HG02588 (cell line): ENCODE data around the gene TSHR.
"Not testable (repeated sequence)": the region's sequence is repeated elsewhere in the genome, so short reads cannot be mapped to it uniquely, and the experiment has no call there.

Experiments used
- ATAC-seq: cut with Tn5 transposase; IDR thresholded peaks from one replicate; pipeline ENCODE4 v1.9.1; 2021; ENCODE audit warnings: mild to moderate bottlenecking, moderate library complexity; ENCODE audit not compliant: unreplicated experiment

Gene TSHR

GRCh38 chr14:80955416-80955941, at the start of gene TSHR:
TSHR (plus strand) TSS chr14:80955621; CDS start chr14:80955681, 60 bp downstream.
- no peak for ATAC-seq

GRCh38 chr14:80906336-80906735, 49.1 kb upstream of the TSHR start:
- no peak for ATAC-seq

GRCh38 chr14:80906946-80907345, 48.5 kb upstream of the TSHR start:
- ATAC-seq = no peak

GRCh38 chr14:80912013-80912412, 43.4 kb upstream of the TSHR start:
- ATAC-seq = not testable (repeated sequence)

GRCh38 chr14:80919622-80920021, 35.8 kb upstream of the TSHR start:
- no peak for ATAC-seq

GRCh38 chr14:80923368-80923767, 32.1 kb upstream of the TSHR start:
- ATAC-seq = no peak

- ATAC-seq = no peak
Measured at GRCh38 chr14:80924365-80925103, 30.9 kb upstream of the TSHR start.

- no peak for ATAC-seq
Measured at GRCh38 chr14:80926397-80927082, 28.9 kb upstream of the TSHR start.

GRCh38 chr14:80927083-80927989, 28.1 kb upstream of the TSHR start:
- ATAC-seq = no peak

GRCh38 chr14:80930095-80930494, 25.3 kb upstream of the TSHR start:
- ATAC-seq = no peak

GRCh38 chr14:80930836-80931389, 24.5 kb upstream of the TSHR start:
- ATAC-seq = peak; percentile 98

GRCh38 chr14:80933282-80933681, 22.1 kb upstream of the TSHR start:
- no peak for ATAC-seq

- ATAC-seq = no peak
Measured at GRCh38 chr14:80933686-80934085, 21.7 kb upstream of the TSHR start.

- no peak for ATAC-seq
Measured at GRCh38 chr14:80940146-80940545, 15.3 kb upstream of the TSHR start.

- peak; percentile 99 for ATAC-seq
Measured at GRCh38 chr14:80941241-80942185, 13.9 kb upstream of the TSHR start, which contains the start of gene CEP128. CEP128 (minus strand) TSS chr14:80941738.

- no peak for ATAC-seq
Measured at GRCh38 chr14:80942191-80942600, 13.2 kb upstream of the TSHR start.

- ATAC-seq = no peak
Measured at GRCh38 chr14:80944861-80945617, 10.4 kb upstream of the TSHR start.

- no peak for ATAC-seq
Measured at GRCh38 chr14:80946187-80946586, 9.2 kb upstream of the TSHR start.

GRCh38 chr14:80946797-80947196, 8.6 kb upstream of the TSHR start:
- ATAC-seq = no peak
